Measurements from ENCODE around the gene CDC42EP4.

- TF ChIP-seq CTCF (conservative IDR thresholded peaks at IDR 0.05; ENCODE audit: low read length), result no peak
- no peak for TF ChIP-seq EZH2phosphoT487 (IDR thresholded peaks at IDR 0.05; ENCODE audit: borderline replicate concordance, low read depth, low read length)
These were observed 32.1 kb upstream of the CDC42EP4 start for GRCh38 chr17:73343739-73344454.
